Measurements from ENCODE around the gene EYA2. TPM values are rescaled to one million over a fixed set of nuclear protein-coding genes. Genes with fewer than 3 reads are reported as not detected.

EYA2 gene
- total and polyA plus RNA-seq, 2 of the 4 experiments (the other 2 are of a cell fraction): 2.3 to 5.4 TPM

DNA sequence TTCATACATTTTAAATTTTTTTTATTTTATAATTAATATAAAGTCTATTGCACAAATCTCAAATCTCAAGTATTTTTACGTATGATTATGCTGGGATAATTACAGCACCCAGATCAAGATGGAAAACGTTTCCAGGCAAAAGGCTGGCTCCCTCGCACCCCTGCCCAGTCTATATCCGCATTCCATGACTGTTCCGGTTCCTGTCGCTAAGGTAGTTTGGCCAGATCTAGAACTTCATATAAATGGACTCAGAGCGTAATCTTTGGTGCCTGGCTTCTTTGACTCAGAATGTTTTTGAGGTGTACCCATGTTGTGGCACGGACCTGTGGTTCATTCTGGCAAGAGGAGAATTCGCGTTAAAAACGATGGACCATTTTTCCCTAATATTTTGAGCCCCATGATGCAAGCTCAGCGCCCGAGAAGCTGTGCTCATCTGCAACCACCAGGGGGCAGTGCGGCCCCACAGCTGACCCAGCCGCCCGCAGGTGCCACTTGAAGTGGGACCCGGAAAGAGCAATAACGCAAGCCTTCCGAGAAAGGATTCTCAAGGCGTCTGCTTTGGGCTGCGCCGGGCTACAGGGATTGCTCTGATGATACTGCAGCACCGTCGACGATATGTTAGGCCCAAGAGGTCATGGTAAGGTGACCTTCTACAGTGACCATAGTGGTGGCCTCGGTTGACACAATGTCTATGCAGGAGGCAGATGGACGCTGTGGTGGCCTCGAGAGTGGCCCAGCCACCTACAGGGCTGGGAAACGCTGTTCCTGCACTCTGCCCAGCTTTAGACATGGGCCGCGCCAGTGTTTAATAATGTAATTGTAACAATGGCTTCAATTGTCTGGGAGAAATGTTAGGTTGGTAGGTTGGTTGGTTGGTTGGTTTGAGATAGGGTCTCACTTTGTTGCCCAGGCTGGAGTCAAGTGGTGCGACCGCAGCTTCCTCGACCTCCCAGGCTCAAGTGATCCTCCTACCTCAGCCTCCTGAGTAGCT is 301.7 kb downstream of the EYA2 start:
- H4K5ac ChIP-seq (ENCODE audit: low read depth, low read length): no peak overlapping the region
- dilution Hi-C loops (cut with HindIII; ENCODE audit: low sequenced_read_pairs, unreplicated experiment) (no loop called here), intact Hi-C loops (cut with micrococcal nuclease) (loop anchor here (1.0 to 2.0 kb wide), 5 partner anchors 77 to 438 kb away; partner anchors contain the start of gene NCOA3), in situ Hi-C loops (cut with MboI; ENCODE audit: low sequenced_read_pairs) (loop anchor here (5.0 to 10.0 kb wide), 2 partner anchors 186 to 428 kb away; no protein-coding TSS in a partner anchor)
- H3K4me2 ChIP-seq (ENCODE audit: low read depth, low read length): no peak overlapping the region
- H3K9me3 ChIP-seq (ENCODE audit: control insufficient read depth, insufficient read depth, low read length): no peaks in the 10 kb centered on the region
- peak overlapping the region; percentile 48 for H2BK120ac ChIP-seq (ENCODE audit: low read depth, low read length)
- no peak overlapping the region; the same call in 1 of the 2 replicates for H4K91ac ChIP-seq (ENCODE audit: insufficient read depth, low read depth, low read length)
- peak overlapping the region in 1 of 2 experiments; percentile 70; a peak in 2 of 4 replicates for H4K8ac ChIP-seq (ENCODE audit: low read depth in 2 of 2, low read length in 2 of 2)
- no peaks in the 10 kb centered on the region for H3K36me3 ChIP-seq (ENCODE audit: control insufficient read depth, insufficient read depth, low read length)
- H2BK5ac ChIP-seq (ENCODE audit: low read depth, low read length, poor library complexity, severe bottlenecking): no peak overlapping the region
- peaks cover 3% of the 10 kb centered on the region; the same call in 1 of the 2 replicates for H3K4me1 ChIP-seq (ENCODE audit: control insufficient read depth, insufficient read depth, low read length)
- no peaks in the 10 kb centered on the region for H3K79me1 ChIP-seq (ENCODE audit: low read depth in 1 of 2, low read length in 2 of 2)
- 32% methylated on average over 23 of the region's 34 CpGs; no CpG with 5 or more reads in 1 of the 2 experiments for WGBS, 2 experiments (ENCODE audit: extremely low coverage in 2 of 2, insufficient read length in 1 of 2)
- DNase-seq (peak; percentile 60), ATAC-seq (ENCODE audit: low read depth) (peak; percentile 94)
- no peak overlapping the region for H3K4me3 ChIP-seq (ENCODE audit: insufficient read depth, low read depth, low read length)
- 0 out of 2 replicates have a peak, but pooled peaks cover 3% of the 10 kb centered on the region for H3K9me1 ChIP-seq (ENCODE audit: insufficient read depth, low read length)
- POLR2A ChIA-PET (ENCODE audit: unreplicated experiment): interaction anchor here (0.6 kb wide), 1 partner anchor 72 kb away, joined by 4 read pairs; no protein-coding TSS in a partner anchor
- peak overlapping the region; percentile 63 for H3K4ac ChIP-seq (ENCODE audit: low read depth, low read length)
- H3K23ac ChIP-seq (ENCODE audit: low read depth, low read length): no peak overlapping the region
- TF ChIP-seq POLR2A (IDR thresholded peaks at IDR 0.05; ENCODE audit: low read depth, low read length): peak; percentile 42; the same call in 1 of the 2 replicates
- TF ChIP-seq MAZ (IDR thresholded peaks at IDR 0.05; ENCODE audit: borderline replicate concordance, low read depth, low read length): peak; percentile 34; the same call in 1 of the 2 replicates
- TF ChIP-seq, protein P1, sequence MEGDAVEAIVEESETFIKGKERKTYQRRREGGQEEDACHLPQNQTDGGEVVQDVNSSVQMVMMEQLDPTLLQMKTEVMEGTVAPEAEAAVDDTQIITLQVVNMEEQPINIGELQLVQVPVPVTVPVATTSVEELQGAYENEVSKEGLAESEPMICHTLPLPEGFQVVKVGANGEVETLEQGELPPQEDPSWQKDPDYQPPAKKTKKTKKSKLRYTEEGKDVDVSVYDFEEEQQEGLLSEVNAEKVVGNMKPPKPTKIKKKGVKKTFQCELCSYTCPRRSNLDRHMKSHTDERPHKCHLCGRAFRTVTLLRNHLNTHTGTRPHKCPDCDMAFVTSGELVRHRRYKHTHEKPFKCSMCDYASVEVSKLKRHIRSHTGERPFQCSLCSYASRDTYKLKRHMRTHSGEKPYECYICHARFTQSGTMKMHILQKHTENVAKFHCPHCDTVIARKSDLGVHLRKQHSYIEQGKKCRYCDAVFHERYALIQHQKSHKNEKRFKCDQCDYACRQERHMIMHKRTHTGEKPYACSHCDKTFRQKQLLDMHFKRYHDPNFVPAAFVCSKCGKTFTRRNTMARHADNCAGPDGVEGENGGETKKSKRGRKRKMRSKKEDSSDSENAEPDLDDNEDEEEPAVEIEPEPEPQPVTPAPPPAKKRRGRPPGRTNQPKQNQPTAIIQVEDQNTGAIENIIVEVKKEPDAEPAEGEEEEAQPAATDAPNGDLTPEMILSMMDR (conservative IDR thresholded peaks at IDR 0.05; ENCODE audit: low read depth, low read length): peak; percentile 96
- TF ChIP-seq BHLHE40 (IDR thresholded peaks at IDR 0.05; ENCODE audit: low read depth, low read length): no peak
- peak; percentile 92 for TF ChIP-seq SMC3 (IDR thresholded peaks at IDR 0.05; ENCODE audit: low read depth, low read length)
- TF ChIP-seq CEBPB (IDR thresholded peaks at IDR 0.05; ENCODE audit: low read depth, low read length): peak; percentile 86
- TF ChIP-seq FOS (IDR thresholded peaks at IDR 0.05; ENCODE audit: low read depth, low read length): no peak
- peak; percentile 33; the same call in 1 of the 2 replicates for TF ChIP-seq MAFK (IDR thresholded peaks at IDR 0.05; ENCODE audit: low read depth, low read length)
- peak; percentile 96 for TF ChIP-seq RAD21 (IDR thresholded peaks at IDR 0.05; ENCODE audit: low read length)
- TF ChIP-seq, protein P2, sequence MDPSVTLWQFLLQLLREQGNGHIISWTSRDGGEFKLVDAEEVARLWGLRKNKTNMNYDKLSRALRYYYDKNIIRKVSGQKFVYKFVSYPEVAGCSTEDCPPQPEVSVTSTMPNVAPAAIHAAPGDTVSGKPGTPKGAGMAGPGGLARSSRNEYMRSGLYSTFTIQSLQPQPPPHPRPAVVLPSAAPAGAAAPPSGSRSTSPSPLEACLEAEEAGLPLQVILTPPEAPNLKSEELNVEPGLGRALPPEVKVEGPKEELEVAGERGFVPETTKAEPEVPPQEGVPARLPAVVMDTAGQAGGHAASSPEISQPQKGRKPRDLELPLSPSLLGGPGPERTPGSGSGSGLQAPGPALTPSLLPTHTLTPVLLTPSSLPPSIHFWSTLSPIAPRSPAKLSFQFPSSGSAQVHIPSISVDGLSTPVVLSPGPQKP (IDR thresholded peaks at IDR 0.05; ENCODE audit: borderline replicate concordance, low read depth, low read length): no peak
- no peak for TF ChIP-seq RFX5 (IDR thresholded peaks at IDR 0.05; ENCODE audit: low read depth, low read length)
- H3K27ac ChIP-seq (ENCODE audit: insufficient read depth, low read length): no peak overlapping the region
- BruUV-seq (replicated peaks): no TSS peak
- CTCF ChIA-PET: interaction anchor here (0.5 to 1.0 kb wide), 6 partner anchors 9 to 1761 kb away, joined by 3 to 12 read pairs (median 3); no protein-coding TSS in a partner anchor
- H2BK20ac ChIP-seq (ENCODE audit: low read depth, low read length): peak overlapping the region; percentile 93
- peak overlapping the region; percentile 77 for H3K14ac ChIP-seq (replicated peaks; ENCODE audit: low read depth, low read length)
- peak overlapping the region; percentile 77 for H2AFZ ChIP-seq (replicated peaks; ENCODE audit: low read length, poor library complexity)
- H2AK5ac ChIP-seq (ENCODE audit: low read depth, low read length): peak overlapping the region; percentile 66; the same call in 1 of the 2 replicates
- H2AK9ac ChIP-seq (replicated peaks; ENCODE audit: low read depth, low read length, poor library complexity): no peak overlapping the region
- H3K9ac ChIP-seq (ENCODE audit: low read depth, low read length): no peak overlapping the region
- no peak overlapping the region for H3K56ac ChIP-seq (ENCODE audit: extremely low read depth, insufficient read depth, low read length)
- no peaks in the 10 kb centered on the region for H4K20me1 ChIP-seq (ENCODE audit: insufficient read depth, low read length)
- 0 out of 3 replicates have a peak overlapping the region, but pooled peaks have one; percentile 33 for H2BK15ac ChIP-seq (ENCODE audit: low read depth, low read length)
- no peak overlapping the region for H3K18ac ChIP-seq (ENCODE audit: low read depth, low read length)
- no peaks in the 10 kb centered on the region for H3K27me3 ChIP-seq (ENCODE audit: control insufficient read depth, insufficient read depth, low read length)

Measured in IMR-90 (cell line).